ENCODE data around the gene UNK. TPM values are rescaled to one million over a fixed set of nuclear protein-coding genes. Genes with fewer than 3 reads are reported as not detected.

Gene UNK
- total RNA-seq, 1 experiment from 2014 or later: 35.4 TPM

- peaks cover 21% of the 10 kb centered on the region for H3K4me1 Mint-ChIP-seq
- no peak overlapping the region for H3K4me3 Mint-ChIP-seq
- no peaks in the 10 kb centered on the region for H3K27me3 Mint-ChIP-seq (ENCODE audit: low read depth)
- CTCF ChIA-PET: interaction anchor here (0.6 to 8.8 kb wide), 10 partner anchors 7 to 586 kb away, joined by 3 to 180 read pairs (median 5); partner anchors contain the start of genes GGA3, MRPL38, MRPS7 and WBP2
- peak overlapping the region; percentile 87; the same call in 1 of the 2 replicates for H3K27ac Mint-ChIP-seq
- DNase-seq (ENCODE audit: low spot score) (no peak), ATAC-seq (no peak)
- POLR2A ChIA-PET: interaction anchor here (0.9 to 2.7 kb wide), 2 partner anchors 7 to 9 kb away, joined by 3 to 12 read pairs; partner anchors contain the start of gene WBP2
- TF ChIP-seq ZNF416 (CRISPR knock-in tag; IDR thresholded peaks at IDR 0.05) (no peak), RORB (CRISPR knock-in tag; IDR thresholded peaks at IDR 0.05) (no peak), FOXJ3 (CRISPR knock-in tag; IDR thresholded peaks at IDR 0.05; ENCODE audit: borderline replicate concordance) (no peak), CTCF (IDR thresholded peaks at IDR 0.05) (no peak), ESRRA (CRISPR knock-in tag; IDR thresholded peaks at IDR 0.05; ENCODE audit: borderline replicate concordance) (no peak), ZNF121 (CRISPR knock-in tag; IDR thresholded peaks at IDR 0.05) (no peak), GTF2I (CRISPR knock-in tag; conservative IDR thresholded peaks at IDR 0.05) (no peak), ETV6 (CRISPR knock-in tag; IDR thresholded peaks at IDR 0.05) (no peak)
- H3K36me3 Mint-ChIP-seq: peaks cover 32% of the 10 kb centered on the region
- no peaks in the 10 kb centered on the region for H3K9me3 Mint-ChIP-seq
These were observed 63.3 kb downstream of the UNK start for GRCh38 chr17:75847614-75848522.

GRCh38 chr17:75848523-75849278, 64.1 kb downstream of the UNK start:
- Mint-ChIP-seq H3K27me3 (ENCODE audit: low read depth) (no peaks in the 10 kb centered on the region), H3K4me3 (no peak overlapping the region), H3K27ac (peak overlapping the region; percentile 87), H3K9me3 (no peaks in the 10 kb centered on the region), H3K36me3 (peaks cover 32% of the 10 kb centered on the region), H3K4me1 (peaks cover 21% of the 10 kb centered on the region)
- DNase-seq (ENCODE audit: low spot score) (peak; percentile 94), ATAC-seq (peak; percentile 43)
- CTCF ChIA-PET: interaction anchor here (0.6 to 8.8 kb wide), 8 partner anchors 6 to 587 kb away, joined by 3 to 180 read pairs (median 6); partner anchors contain the start of genes GGA3, MRPL38, MRPS7 and WBP2
- POLR2A ChIA-PET: interaction anchor here (0.9 kb wide), 1 partner anchor 9 kb away, joined by 3 read pairs; no protein-coding TSS in a partner anchor
- TF ChIP-seq JAZF1 (CRISPR knock-in tag; IDR thresholded peaks at IDR 0.05): no peak
- no peak for TF ChIP-seq ZMAT4 (CRISPR knock-in tag; IDR thresholded peaks at IDR 0.05)
- TF ChIP-seq CTCF (IDR thresholded peaks at IDR 0.05): peak; percentile 71

GRCh38 chr17:75849279-75849646, 64.7 kb downstream of the UNK start:
- Mint-ChIP-seq H3K4me1 (peaks cover 21% of the 10 kb centered on the region), H3K27me3 (ENCODE audit: low read depth) (no peaks in the 10 kb centered on the region), H3K4me3 (no peak overlapping the region), H3K36me3 (peaks cover 32% of the 10 kb centered on the region), H3K27ac (peak overlapping the region; percentile 64; the same call in 1 of the 2 replicates), H3K9me3 (no peaks in the 10 kb centered on the region)
- ChIA-PET POLR2A (no interaction called here), CTCF (interaction anchor here (0.6 to 8.8 kb wide), 4 partner anchors 14 to 66 kb away, joined by 3 to 180 read pairs (median 40); no protein-coding TSS in a partner anchor)
- ATAC-seq: no peak
- no peak for DNase-seq (ENCODE audit: low spot score)
- no peak for TF ChIP-seq ERG (CRISPR knock-in tag; IDR thresholded peaks at IDR 0.05)
- no peak for TF ChIP-seq ATF3 (CRISPR knock-in tag; conservative IDR thresholded peaks at IDR 0.05)
- no peak for TF ChIP-seq AR (CRISPR knock-in tag; IDR thresholded peaks at IDR 0.05)
- no peak for TF ChIP-seq ZNF671 (CRISPR knock-in tag; IDR thresholded peaks at IDR 0.05)
- TF ChIP-seq CREM (CRISPR knock-in tag; IDR thresholded peaks at IDR 0.05): no peak
- no peak for TF ChIP-seq ATF6 (CRISPR knock-in tag; IDR thresholded peaks at IDR 0.05)
- TF ChIP-seq GRHL2 (CRISPR knock-in tag; IDR thresholded peaks at IDR 0.05; ENCODE audit: insufficient replicate concordance, severe bottlenecking): no peak

Data from WTC11 (cell line).